Renal cortex interstitium (tissue), 11 donors: Measurements from ENCODE around the gene CKAP2L. TPM values are rescaled to one million over a fixed set of nuclear protein-coding genes. Genes with fewer than 3 reads are reported as not detected.

Experiments
- DNase-seq, 11 donors: peaks; one replicate each; pipeline ENCODE4 v3.0.0-alpha.2; 2013; ENCODE audit warnings: low read depth in 9 of 11, low spot score in 4 of 11; ENCODE audit errors: extremely low read depth in 1 of 11
- polyA plus RNA-seq, 3 donors: library from polyadenylated mRNA; unstranded; fragments of 120-200 nt; gene quantifications; one replicate each; pipeline ENCODE4 v1.2.1, GENCODE V29; 2013; ENCODE audit not compliant: insufficient read length in 3 of 3

CKAP2L gene
- polyA plus RNA-seq, 3 donors = 12.7 to 19.7 (median 15.3) TPM

DNA sequence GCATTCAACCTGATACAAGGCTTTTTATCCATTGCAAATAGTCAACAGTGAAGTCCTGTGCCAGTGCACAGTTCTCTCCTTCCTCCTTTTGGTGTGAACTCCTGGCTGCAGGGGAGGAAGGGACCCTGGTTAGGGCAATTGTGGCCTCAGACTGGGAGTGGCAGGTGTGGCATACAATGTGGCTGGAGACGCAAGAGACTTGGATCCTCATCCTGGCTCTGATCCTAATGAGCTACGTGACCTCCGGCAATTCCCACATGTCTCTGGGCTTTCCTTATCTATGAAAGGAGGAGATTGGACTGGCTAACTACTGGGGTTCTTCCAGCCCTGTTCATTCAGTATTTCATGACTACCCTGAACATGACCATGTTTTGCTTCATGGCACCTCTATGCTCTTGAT, 30.4 kb upstream of the CKAP2L start:
- no peak for DNase-seq

DNA sequence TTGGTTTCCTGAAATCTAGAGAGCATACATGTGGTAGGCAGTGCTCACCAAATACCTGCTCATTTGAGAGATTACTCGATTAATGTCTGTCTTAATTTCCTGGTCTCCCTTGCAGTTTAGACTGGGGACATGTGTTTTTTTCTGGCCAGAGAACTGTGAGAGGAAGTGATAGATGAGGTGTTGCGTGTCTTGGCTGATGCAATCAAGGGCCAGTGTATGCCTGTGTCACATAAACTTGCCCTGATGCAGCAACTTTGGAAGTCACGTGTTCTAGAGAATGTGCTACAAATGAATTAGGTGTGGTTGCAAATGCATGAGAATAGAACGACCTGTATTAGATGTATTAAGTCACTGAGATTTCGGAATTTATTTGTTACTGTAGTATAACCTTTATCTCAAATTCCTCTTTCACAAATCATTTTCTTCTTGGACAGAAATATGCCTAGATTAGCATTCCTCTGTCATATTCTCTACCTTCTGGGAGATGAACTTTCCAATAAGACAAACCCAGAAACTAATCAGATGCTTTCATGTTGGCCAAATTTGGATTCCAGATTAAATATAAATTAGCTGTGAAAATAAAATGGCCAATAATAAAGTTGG, 29.8 kb upstream of the CKAP2L start:
- DNase-seq = no peak

DNA sequence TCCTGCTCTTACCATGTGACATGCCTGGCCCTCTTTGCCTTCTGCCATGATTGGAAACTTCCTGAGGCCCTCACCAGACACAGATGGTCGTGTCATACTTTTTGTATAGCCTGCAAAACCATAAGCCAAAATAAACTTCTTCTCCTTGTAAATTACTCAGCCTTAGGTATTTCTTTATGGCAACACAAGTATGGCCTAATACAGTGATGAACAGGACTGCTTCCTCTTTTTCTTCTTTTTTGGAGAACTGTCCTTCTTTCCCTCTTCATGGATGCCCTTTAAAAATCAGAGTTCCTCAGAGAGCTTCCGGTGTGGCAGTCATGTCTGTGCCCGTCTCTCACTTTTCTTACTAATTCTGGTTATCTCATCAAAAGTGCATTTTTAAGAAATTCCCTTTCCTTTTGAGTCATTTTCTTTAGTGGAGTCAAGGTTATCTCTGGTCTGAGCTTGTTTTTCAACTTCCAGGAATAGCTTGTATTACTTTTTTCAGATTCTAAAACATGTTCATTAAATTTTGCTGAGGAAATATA, 29.1 kb upstream of the CKAP2L start:
- DNase-seq = no peak

DNA sequence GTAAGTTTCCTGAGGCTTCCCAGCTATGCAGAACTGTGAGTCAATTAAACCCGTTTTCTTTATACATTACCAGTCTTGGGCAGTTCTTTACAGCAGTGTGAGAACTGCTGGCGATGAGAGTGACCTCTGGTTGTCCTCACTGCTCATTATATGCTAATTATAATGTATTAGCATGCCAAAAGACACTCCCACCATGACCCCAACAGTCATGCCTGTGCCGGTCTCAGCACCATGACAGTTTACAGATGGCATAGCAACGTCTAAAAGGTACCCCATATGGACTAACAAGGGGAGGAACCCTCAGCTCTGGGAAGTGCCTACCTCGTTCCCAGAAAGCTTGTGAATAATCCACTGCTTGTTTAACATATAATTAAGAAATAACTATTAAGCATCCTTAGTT, 28.0 kb upstream of the CKAP2L start:
- no peak for DNase-seq

DNA sequence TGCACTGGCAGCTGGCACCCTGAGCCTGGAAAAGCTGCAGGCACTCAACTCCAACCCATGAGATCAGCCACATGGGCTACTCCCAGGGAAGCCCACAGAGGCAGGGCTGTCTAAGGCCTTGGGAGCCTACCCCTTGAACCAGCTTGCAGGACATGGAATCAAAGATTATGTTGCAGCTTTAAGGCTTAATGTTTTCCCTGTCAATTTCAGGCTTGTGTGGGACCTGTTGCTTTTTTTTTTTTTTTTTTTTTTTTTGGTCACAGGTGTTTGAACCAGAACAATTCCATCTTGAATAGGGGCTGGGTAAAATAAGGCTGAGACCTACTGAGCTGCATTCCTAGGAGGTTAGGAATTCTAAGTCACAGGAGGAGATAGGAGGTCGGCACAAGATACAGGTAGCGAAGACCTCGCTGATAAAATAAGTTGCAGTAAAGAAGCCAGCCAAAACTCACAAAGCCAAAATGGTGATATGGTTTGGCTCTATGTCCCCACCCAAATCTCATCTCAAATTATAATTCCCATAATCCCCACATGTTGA, 27.4 kb upstream of the CKAP2L start:
- DNase-seq = no peak

DNA sequence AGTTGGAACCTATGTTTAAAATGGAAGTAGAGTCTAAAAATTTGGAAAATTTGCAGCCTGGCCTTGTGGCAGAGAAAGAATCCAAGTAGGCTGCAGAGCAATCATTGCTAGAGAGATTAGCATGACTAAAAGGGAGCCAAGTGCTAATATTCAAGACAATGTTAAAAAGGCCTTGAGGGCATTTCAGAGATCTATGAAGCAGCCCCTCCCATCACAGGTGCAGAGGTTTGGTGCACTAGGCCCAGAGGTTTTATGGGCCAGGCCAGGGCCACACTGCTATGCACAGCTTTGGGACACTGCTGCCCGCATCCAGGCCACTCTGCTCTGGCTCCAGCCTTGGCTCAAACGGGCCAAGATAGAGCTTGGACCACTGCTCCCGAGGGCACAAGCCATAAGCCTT, 26.6 kb upstream of the CKAP2L start:
- no peak for DNase-seq

DNA sequence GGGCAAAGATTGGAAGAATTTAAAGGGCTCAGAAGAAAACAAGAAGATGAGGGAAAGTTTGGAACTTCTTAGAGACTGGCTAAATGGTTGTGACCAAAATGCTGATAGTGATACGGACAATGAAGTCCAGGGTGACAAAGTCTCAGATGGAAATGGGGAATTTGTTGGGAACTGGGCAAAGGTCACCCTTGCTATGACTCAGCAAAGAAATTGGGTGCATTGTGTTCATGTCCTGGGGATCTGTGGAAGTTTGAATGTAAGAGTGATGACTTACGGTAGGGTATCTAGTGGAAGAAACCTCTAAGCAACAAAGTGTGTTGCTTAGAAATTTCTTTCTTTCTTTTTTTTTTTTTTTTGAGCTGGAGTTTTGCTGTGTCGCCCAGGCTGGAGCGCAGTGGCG, 25.9 kb upstream of the CKAP2L start:
- DNase-seq = no peak

DNA sequence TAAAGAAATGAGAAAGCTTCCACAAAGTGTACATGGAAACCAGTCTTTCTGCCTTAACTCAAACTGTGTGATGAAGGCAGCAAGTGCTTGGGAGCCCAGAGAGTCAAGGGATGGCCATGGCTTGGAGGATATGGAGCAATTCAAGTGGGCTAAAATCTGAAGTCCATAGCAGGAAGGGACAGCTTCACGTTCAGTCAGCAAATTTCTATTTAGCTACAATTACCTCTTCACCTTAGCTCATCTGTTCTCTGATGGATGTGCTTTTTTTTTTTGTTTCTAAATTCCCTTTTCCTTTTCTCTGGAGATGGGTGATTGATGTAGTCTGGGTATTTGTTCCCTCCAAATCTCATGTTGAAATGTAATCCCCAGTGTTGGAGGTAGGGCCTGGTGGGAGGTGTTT, 24.8 kb upstream of the CKAP2L start:
- no peak for DNase-seq

DNA sequence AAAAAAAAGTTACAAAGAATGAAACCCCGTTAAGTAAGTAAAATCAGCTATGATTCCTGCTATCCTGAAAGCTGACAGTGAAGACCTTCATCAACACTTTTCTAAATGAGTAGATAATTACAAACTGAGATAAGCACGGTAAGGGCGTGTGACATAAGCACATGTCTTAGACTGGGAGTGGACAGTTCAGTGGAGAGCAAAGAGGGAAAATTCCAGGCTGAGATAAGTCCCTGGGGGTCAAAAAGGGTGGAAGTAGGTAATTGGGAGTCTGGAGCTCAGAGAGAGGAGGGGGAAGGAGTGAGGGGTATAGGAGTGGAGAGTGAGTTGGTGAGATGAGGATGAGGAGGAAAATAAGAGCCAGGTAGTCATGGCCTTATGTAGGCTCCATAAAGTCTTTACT, 24.2 kb upstream of the CKAP2L start:
- no peak for DNase-seq

DNA sequence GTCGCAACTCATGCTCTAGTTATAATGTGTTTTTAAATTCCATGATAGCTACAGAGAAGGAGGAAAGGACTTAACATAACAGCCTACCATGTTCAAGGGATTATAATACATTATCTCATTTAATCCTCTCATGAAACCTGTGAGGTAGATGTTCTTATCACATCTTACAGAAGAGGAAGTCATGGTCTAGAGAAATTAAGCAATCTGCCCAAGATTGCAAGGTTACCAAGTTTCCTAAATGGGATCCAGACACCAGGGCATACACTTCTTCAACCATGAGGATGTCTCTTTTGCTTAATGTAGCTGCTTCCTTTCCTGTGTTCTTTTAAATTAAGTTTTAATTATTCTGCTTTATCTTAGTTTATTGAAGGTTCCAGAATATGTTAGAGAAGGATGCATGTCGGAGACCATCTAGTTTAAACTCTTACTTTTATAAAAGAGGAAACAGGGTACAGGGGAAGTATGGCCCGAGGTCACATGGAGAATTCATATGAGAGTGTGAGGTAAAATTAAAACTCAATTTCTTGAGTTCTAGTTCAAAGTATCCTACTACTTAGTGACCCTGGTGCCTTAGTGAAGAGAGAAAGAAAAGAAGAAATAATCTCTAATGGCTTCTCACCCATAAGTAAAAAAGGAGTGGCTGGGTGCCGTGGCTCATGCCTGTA, 23.5 kb upstream of the CKAP2L start:
- no peak for DNase-seq

DNA sequence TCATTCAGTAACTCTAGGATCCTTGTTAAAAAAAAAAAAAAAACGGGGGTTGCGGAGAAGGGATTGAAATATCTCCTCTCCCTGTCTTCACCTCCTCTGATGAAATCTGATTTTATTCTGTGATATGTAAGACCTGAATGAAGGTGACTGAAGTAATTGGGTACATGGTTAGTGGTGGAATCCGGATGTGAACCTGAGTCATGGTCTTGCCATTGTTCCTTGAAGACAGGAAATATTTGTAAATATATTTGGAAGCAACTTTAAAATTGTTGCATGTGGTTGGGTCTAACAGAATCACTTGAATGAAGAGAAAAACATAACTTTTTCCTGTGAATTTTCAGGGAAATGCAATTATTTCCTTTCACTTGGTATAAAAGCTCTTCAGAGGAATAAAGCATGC, 22.9 kb upstream of the CKAP2L start:
- DNase-seq = no peak

DNA sequence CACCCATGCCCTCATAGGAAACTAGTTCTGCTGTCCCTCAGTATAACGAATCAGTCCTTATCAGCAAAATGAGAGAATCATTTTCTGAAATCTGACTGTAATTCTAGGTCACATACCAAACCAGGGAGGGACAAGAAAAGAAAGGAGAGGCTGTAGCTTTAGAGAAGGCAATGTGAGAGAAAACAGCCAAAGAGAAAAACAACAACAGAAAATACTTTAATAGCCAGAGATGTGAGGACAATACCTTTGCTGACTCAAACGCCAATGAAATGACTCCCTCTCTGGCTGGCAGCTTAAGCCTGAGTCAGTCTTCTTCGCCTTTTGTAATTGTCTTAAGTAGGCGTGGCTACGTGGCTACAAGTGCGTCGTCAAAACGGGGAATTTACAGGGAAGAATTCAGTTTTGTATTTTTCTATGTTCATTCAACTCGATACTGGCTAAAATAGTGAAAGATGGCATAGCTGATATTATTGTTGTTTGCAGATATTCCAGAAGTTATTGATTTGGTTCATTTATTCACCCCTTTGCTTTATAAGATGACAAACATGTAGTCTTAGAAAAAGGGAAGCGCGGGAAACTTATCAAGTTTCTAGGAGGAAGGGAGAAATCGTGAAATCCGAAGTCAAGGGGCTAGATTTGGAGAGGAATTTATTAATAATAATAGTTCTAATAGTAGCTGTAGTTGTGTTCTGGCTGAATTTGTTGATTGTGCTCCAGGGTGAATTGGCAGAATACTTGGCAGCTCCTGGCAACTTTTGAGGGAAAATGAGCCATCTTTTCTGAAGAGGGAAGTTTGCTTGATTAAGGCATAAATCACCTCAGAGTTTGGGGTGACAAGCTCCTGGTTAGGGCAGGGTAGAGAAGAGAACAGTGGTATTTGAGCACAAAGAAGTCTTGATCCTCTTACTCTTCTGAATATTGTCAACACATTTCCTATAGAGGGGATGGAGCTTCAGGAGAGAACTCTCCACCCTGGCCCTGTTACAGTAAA, 20.1 kb upstream of the CKAP2L start, which contains the start of gene IL1A:
IL1A (minus strand) TSS at position 295 of the 991 bp plus-strand sequence. CDS start 723 bp downstream, outside the sequence.
- no peak for DNase-seq

DNA sequence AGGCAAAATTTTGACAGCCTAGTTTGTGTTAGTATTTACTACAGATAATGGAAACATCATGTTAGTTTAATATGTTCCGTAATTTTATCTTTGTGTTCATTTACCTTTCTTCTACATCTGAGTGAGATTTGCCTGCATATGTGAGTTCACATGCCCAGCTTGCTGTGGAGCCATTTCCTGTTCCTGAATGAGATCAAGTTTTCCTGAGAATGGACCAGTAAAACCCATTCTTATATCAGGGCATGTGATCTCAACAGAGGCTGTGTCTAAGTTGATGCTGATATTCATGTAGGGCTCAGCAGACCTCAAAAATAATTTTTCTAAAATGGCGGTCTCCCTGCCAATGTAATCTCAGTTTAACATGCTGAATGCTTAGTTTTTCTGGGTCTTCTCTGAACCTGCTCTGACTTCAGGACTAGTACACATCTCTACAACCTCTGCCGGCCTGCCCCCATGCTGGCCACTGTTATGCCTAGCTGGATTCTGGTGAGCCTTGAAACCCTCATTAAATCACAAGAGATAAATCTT, 18.8 kb upstream of the CKAP2L start:
- no peak for DNase-seq

DNA sequence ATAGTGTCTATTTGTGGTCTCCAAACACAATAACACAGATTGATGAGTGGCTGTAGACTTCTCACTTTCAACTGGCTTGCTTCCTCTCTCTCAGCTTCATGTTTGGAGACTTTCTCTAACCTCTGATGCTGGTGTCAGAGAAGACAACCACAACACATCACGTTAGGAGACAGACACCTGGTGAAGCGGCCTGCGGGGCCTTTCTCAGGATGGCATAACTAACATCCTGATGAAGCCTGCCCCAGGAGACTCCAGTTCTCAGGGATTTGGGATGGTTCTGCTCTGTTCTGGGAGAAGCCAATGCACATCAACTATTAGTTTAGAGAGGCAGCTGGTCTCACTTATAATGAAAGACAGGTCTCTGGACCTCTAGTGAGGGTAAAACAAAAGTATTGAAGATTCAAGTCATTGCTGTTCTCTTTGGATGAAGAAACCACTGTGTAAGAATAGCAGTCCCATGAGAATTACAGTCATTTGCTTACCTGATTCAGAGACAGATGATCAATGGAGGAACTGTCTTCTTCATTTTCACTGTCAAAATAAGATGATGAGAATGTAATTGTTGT, 17.9 kb upstream of the CKAP2L start:
- DNase-seq = no peak

DNA sequence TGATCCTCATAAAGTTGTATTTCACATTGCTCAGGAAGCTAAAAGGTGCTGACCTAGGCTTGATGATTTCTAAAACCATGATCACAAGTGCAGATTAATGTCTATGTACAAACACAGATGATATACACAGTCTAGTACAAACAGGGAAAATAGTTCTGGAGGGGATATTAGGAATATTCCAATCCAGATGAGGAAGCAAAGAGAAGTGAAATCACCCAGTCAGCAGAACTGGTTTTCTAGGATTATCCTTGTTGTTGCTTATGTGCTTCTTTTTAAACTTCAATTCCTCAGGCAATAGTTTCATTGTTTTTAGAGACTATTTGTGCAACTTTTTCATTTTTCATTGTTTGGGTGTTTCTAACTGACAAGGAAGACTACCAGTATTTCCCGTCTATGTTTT, 15.2 kb upstream of the CKAP2L start:
- DNase-seq = no peak

DNA sequence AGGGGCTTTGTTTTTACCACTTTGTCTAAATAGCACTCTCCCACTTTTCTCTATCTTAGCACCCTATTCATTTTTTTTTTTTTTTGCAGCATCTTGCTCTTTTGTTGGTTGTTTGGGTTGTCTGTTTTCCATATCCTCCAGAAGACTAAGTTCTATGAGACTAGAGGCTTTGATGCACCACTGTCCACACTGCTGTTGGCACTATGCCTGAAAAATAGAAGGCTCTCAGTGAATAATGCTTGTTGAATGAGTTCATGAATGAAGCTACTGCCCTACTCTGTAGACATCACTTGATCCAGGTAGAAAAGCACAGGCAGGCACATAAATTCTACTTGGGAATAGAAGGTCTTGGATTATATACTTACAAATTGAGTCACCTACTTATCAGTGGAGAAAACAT, 12.6 kb upstream of the CKAP2L start:
- DNase-seq = no peak

DNA sequence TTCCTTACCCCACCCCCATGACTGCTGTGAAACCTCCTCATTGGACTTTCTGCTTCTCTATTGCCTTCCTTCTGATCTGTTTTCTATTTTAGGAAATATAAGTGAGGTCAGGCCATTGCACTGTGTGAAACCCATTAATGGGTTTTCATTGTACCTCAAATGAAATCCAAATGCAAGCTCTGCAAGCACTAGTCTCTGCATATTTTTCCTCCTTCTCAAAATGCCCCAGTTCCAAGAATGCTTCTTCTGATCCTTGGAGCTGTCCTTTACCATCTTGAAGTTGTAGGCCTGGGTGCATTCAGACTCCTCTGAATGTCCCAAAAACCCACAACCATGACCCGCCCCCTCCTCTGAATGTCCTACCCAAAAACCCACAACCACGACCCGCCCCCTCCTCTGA, 11.7 kb upstream of the CKAP2L start:
- DNase-seq = no peak

DNA sequence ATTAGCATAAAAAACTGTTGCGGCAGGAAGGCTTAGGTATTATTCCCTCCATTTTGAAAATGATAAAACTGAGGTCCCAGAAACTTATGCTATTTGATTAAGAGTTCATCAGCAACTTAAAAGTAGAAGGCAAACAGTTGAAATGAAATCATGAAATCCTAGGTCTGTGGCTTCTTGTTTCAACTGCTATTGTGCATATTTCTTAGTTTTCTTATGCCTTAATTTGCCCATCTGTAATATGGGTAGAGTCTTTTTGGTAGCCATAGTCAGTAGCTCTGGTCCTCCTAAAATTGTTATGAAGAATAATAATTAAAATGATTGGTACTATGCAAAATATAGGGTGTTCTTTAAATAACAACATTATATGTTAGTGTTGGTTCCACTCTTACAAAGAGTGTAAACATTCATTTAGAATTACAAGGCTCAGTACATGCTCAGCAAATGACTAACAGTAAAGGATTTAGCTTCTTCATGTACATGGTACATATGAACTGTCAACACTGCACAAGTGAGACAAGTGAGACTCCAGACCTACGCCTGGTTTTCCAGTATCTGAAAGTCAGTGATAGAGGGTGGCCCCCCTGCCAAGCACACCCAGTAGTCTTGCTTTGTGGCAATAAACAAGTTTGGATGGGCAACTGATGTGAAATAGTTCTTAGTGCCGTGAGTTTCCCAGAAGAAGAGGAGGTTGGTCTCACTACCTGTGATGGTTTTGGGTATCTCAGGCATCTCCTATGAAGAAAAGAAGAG, 10.3 kb upstream of the CKAP2L start:
- no peak for DNase-seq
